Measurements from ENCODE around the gene PPT1.

The PPT1 gene

DNA sequence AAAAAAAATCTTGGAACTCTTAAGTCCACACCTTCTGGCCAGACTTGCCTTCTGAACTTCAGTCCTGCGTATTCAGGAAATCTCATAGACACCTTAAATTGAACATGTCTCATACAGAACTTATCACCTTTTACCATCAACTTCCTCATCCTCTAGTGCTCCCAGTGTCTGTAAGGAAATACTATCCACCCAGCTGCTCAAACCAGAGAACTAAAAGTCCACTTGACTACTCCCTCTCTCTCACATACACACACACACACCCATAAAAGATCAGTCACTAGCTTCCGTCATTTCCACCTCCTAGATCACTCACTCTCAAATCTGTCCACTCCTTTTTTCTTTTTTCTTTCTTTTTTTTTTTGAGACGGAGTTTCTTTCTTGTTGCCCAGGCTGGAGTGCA, 67.4 kb downstream of the PPT1 start:
- DNase-seq (ENCODE audit: low read depth) = no peak

DNA sequence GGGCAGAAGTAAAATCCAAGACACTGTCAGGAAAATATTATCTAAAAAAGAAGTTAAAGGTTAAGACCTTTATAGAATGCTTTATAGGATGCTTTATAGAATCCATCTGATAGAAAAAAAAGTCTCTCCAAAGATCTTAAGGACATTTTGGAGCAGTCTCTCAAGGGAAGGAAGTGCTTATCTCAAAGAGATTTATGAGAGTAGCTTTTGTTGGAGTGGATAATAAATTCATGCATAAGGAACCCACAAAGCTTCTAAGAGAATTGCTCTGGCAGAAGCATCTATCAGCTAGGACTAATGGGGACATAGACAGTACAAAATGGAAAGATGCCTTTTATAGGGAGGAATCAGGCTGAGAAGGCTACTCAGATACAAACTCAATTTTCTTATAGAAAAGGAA, 69.4 kb downstream of the PPT1 start:
- no peak for DNase-seq (ENCODE audit: low read depth)

DNA sequence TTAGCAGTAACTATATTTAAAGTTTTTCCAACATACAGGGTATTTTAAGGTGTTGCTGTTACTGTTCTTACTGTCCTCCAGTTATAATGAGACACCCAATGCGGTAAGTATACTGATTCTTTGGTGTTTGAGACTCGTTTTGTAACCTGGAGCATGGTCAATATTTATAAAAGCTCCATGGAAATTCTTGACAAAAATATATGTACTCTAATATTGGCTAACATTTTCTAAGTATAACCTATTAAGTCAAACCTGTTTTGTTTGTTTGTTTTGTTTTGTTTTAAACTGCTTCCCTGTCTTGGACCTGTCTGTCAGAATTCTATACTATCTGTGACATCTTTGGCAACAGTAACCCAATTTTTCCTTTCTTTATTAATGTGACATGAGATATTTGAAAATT, 72.4 kb downstream of the PPT1 start:
- no peak for DNase-seq (ENCODE audit: low read depth)

DNA sequence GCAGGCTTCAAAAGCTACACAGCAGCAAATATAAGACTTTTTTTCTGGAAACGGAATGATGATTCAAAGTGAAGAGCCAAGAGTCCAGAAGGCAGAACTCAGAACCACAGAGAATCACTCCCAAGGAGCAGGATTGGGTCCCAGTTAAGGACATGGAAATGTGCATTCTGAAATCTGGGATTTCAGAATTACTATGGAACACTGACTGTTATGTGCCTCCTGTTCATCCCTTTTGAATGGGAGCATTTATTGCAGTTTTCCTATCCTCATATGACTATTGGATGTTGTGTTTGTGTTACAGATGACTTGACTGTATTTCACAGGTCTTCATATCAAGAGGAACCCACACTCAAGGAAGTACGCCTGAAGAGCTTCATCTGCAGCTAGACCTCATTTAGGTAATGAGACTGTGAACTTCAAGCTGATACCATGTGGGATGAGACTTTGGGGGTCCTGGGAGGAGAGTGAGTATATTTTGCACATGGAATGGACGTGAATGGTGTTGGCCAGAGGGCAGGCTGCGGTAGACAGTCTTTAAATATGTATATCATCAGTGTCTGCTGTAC, 73.6 kb downstream of the PPT1 start:
- no peak for DNase-seq (ENCODE audit: low read depth)

All from stimulated activated CD8-positive, alpha-beta memory T cell treated with anti-CD3 and anti-CD28 coated beads, Interleukin-12 subunit alpha, Interleukin-12 subunit beta, amount 100 ng/mL, for 4 hours (primary cell).